OCI-LY7 (cell line): ENCODE data around the gene HLA-F.

Experiments
- CTCF ChIP-seq: fragments of 200-600 bp; sonication (generic); conservative IDR thresholded peaks from 2 replicates; pipeline ENCODE4 v1.5.1; 2014; ENCODE audit warnings: mild to moderate bottlenecking, antibody characterized with exemption, low read length, moderate library complexity, mixed read lengths
- EZH2phosphoT487 ChIP-seq: fragments of 200-600 bp; sonication (generic); IDR thresholded peaks from 2 replicates; pipeline ENCODE4 v1.6.1; 2018; ENCODE audit warnings: low read depth, borderline replicate concordance, mild to moderate bottlenecking, mixed run types, antibody characterized with exemption, low read length, moderate library complexity, mixed read lengths

GRCh38 chr6:29776684-29777083, 53.5 kb downstream of the HLA-F start:
- no peak for TF ChIP-seq CTCF
- no peak for TF ChIP-seq EZH2phosphoT487
